Astrocyte (in vitro differentiated cells and primary cell): ENCODE measurements around the gene PPP1R13B.

Source experiments
- CTCF ChIP-seq: IDR thresholded peaks from 2 replicates; pipeline ENCODE4 v1.5.1; 2011; ENCODE audit warnings: low read depth, mild to moderate bottlenecking, inconsistent platforms, low read length, moderate library complexity; ENCODE audit not compliant: insufficient read depth
- EZH2 ChIP-seq: IDR thresholded peaks from 2 replicates; pipeline ENCODE4 v1.6.1; 2012; ENCODE audit warnings: mild to moderate bottlenecking, low read length, inconsistent platforms; ENCODE audit not compliant: insufficient read depth

- no peak for TF ChIP-seq EZH2
- TF ChIP-seq CTCF = no peak
These were observed 132.0 kb downstream of the PPP1R13B start, which contains the start of the genes XRCC3 and ZFYVE21 for GRCh38 chr14:103715052-103716000.
